Nucleus accumbens (tissue), 56 donors: Measurements from ENCODE around the gene SPTBN2.
"Not testable (repeated sequence)": the region's sequence is repeated elsewhere in the genome, so short reads cannot be mapped to it uniquely, and the experiment has no call there.

ENCODE experiments used
- DNase-seq, 56 donors: peaks; one replicate each; lab custom pipeline; 2025; lab: John Stamatoyannopoulos, UW

Gene SPTBN2

GRCh38 chr11:66725114-66725513, 3.9 kb downstream of the SPTBN2 start:
- no peak for DNase-seq

GRCh38 chr11:66724167-66724566, 4.8 kb downstream of the SPTBN2 start:
- not testable (repeated sequence) for DNase-seq

DNA sequence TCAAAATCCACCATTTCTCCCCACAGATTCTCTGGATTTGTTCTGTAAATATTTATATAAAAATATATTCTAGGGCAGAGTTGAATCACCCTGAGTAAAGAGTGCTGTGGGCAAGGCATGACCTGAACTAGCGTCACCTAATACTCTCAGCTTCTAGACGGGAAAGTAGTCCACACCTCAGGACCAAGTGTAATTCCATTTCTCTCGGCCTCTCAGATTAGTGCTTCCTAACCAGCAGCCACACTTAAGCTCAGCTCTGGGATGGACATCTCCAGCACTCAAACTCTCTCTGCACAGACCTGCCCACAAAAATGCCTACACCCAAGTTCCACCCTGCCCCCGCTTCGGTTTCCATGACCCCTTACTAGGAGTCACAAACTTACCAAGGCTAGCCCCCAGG, 5.3 kb downstream of the SPTBN2 start:
- DNase-seq = no peak

DNA sequence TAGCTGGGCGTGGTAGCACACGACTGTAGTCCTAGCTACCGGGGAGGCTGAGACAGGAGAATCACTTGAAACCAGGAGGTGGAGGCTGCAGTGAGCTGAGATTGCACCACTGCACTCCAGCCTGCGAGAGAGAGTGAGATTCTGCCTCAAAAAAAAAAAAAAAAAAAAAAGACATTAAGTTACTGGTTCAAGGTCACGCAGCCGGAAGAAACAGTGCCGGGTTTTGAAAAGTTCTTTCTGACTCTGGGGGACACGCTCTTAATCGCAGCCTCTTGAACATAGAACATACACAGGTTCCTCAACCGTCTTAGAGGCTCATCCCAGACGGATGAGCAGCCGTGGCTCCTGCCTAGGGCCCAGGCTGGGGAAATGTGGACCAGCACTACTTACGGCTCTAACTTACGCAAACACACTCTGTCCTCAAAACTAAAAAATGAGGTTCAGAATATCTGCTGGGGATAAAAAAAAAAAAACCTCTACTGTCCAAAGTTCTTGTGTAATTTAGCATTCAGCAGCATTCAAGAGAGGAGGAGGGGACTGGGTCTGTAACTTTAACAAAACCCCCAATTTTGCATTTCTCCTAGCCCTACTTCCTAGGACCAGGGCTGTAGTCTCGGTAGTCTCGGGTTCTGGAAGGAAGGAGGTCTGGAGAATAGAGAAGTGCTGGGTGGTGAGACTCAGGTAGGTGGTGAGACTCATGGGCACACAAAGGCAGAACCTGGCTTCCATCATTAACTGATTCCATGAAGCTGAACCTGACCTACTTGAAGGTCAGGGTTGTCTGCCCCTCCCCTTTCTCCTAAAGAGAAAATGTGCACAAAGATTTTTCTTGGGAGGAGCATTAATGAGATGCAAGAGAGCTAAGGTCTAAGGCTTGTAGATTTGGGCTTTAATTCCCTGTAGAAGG, 6.0 kb downstream of the SPTBN2 start:
- DNase-seq = no peak

DNA sequence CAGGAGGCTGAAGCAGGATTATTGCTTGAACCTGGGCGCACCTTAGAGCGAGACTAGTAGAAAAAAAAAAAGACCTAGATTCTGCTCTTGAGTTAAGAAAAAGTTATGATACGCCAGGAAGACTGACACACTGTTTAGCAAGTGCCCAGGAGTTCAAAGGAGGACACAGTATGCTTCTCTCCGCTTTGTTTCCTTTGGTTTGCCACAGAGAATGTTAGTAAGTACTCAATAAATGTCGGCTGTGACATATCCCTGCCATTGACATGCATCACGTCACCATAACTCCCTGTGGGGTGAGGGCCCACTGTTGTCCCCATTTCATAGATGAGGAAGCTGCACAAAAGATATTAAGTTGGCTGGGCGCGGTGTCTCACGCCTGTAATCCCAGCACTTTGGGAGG, 7.1 kb downstream of the SPTBN2 start:
- no peak for DNase-seq

DNA sequence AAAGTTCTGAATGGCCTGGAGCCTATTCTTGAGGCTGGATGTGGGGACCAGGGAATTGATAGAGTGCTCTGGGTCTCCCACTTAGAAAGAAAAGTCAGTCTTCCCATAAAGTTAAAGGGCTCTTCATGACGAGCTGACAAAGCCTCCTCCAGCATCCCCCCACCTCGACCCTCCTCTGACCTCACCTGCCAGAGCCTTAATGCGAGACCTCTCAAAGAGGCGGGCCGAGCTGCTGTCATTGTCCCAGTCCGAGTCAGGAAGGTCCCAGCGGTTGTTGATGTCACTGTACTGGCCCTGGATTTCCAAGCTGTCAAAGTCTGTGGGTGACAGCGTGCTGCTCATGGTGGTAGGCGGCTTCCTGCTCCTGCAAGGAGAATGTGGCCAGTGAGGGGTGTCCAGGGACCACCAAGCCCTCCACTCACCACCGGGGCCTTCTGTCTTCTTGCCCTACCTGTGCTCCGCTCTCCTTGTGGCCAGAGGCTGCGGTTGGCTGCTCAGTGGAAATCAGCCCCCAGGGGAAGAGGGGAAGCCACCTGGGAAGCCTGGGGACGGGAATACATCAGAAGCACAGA, 8.0 kb downstream of the SPTBN2 start:
- DNase-seq = no peak

DNA sequence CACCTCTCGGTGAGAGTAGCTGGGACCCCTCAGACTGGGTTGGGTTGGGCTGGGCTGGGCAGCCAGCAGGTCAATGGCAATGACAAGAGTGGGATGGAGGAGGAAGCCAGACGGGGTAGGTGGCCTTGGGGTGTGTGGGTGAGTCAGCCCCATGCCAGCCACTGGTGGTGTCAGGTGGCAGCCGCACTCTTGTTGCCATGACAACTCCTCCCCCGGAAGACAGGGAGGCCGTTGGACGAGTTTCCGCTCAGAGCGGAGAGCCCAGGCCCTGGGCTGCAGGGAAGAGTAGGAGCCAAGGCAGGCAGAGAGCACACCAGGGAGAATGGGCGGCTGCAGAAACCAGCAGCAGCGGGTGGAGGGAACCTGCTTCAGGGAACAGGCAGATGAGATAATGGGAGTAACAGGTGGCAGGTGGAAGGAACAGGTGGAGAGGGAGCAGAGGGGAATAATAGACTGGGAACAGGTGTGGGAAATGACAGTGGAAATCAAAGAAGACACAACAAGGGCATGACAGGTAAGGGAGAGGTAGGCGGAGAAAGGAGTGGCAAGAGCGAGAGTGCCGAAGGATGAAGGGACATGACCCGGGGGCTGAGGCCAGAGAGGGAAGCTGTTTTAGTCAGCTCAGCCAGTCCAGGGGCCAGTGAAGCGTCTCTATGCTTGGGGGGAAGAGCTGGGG, 8.7 kb downstream of the SPTBN2 start:
- peak in 14 of 56 donors; percentile 3 to 58 (median 36) for DNase-seq

DNA sequence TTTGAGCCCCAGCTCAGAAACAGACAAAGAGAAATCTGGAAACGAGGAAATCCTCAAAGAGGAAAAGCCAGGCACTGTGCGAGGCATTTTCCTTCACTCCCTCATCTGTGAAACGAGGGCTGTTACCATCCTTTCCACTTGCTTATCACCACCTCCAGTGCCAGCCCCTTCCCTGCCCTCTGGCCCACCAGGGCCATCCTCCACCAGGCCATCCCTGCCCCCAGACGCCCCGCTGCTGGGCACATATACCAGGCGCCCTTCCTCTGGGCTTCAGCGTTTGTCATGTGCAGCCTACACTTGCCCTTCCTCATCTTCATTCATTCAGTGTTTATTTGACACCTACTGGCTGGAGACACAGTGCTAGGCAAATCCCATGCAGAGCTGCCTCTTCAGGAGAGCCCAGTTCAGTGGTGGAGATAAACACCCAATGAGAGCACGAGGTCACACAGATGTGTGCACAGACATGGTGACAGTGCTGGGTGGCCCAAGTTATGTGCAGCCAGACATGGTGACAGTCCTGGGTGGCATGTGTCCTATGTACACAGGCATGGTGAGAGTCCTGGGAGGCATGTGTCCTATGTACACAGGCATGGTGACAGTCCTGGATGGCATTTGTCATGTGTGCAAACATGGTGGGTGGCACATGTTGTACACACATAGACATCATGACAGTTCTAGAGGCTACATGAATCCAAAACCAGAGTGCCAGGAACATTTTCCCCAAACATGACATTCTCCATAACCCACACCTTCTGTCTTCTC, 9.7 kb downstream of the SPTBN2 start:
- DNase-seq = no peak

DNA sequence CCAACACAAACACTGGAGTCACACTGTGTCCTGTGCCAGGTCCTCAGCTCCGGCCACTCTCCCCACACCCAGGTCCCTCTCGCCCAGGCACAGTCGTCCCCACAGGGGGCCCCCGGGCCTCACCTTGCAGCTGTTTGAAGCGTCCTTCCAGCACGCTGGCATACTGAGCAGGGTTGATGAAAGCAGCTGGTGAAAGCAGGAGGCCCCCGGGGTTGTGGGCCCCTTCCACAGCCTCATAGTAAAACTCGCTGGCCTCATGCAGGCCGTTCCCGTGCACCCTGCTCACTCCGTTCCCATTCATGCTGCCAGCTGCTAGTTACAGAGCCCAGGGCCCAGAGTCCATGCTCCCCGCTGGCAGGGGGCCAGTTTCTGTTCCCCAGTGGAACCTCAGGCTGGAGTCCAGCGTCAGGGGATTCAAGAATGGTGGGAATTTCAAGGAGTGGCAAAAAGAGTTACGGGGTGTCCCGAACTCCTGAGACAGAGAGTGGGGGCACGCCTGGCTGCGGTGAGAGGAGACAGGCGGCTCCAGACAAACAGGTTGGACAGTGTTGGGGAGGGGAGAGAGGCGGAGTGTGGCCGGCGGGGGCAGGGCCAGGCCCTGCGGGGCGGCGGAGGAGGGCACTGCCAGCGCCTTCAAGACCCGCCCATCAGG, 10.6 kb downstream of the SPTBN2 start:
- DNase-seq = no peak

GRCh38 chr11:66717925-66718319, 11.1 kb downstream of the SPTBN2 start:
- DNase-seq = no peak

- DNase-seq = no peak
These were observed 12.0 kb downstream of the SPTBN2 start for GRCh38 chr11:66716996-66717395.

DNA sequence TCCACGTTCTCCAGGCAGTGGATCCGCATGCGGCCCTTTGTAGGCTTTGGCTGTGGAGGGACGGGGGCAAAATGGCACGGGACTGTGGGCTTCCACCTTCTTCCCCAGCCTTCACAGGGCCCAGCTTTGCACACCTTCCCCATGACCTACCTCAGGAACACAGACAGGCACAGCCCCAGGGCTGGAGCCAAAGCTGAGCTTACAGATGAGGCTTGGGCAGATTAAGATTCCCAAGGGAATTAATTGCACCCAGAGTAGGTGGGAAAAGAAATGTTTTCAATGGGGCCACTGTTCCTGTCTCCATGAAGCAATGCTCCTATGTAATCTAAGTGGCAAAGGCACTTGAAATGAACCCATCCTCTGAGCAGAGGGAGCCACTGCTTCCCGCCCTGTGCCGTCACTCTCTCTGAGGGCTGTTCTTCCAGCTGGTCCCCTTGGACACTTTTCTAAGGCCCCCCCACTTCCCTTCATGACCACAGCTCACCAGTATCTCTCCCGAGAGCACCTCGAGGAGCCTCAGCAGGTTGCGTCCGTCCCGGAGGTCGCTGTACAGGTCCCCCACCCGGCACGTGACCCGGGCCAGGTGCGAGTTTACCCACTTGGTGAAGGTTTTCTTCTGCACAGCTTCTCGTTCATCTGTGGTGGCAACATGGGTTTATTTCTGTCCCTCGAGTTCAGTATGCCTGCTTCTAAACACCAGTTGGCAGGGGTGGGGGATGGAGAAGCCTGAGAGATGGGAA, 13.5 kb downstream of the SPTBN2 start:
- DNase-seq = no peak

DNA sequence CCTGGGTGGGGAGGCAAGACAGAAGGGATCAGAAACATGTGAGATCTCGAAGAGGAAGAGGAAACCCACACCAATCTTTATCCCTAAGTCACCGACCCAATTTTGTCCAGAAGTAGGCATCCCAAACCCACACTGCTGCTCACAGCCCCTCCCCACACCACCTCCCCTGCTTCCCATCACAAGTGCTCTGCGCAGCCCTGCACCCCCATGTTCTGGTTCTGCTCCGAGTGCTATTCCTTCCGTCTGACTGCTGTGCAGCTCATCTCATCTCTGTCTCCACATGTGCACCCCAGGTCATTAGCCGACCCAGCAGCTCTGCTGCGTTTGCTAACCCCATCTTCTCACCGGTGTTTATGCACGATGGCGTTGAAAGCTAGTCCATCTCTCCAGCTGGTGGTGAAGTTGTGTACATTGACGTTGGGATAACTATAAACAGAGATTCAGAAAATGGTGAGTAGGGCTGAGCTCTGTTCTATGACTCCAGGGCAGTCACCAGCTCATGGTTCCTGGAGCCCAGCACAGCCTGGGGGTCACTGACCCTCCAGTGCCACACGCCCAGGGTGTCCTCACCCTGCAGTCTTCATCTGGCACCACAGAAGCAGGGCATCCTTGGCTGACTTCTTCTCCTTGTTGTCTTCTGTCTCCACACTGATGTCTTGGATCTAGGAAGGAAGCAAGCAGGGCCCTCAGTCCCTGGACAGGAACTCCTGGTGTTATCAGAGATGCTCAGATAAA, 15.1 kb downstream of the SPTBN2 start:
- DNase-seq = no peak

DNA sequence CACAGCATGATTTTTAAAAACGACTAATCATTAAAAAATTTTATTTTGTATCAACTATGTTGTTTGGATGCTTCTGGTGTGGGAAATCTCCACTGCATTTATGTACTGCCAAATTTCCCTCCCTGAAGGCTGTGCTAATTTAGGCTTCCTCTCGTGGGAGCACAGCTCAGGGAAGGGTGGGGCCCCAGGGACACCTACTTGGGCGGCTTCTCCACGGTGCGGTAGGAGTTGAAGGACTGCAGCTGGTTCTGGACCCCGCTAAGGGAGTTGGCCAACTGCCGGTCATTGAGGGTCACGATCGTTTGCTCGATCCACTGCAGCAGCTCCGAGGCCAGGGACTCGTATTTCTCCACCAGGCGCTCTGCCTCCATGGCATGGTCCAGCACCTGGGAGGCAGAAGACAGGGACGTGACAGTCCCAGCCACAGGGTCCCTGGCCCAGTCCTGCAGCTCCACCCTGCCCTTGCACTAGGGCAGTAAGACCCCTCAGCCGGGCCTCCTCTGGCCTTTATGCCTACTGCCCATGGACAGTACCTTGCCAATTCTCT, 18.6 kb downstream of the SPTBN2 start:
- peak in 1 of 56 donors; percentile 16 for DNase-seq

DNA sequence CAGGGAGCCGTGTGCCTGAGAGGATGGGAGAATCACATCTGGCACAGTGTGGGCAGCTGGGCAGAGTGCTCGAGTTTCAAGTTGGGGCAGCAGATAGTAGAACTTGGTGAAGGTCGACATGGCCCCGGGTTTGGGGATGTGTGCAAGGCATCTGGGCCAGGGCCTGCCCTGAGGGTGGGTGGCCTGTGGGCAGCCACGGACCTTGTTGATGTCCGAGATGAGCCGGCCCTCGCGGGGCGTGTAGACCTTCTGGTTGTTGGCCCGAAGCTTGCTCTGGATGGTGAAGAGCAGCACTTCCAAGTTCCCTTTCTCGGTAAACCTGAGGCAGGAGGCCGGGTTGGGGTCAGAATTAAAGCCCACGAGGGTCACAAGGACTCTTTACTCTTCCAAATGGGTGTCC, 20.3 kb downstream of the SPTBN2 start:
- no peak for DNase-seq

GRCh38 chr11:66708094-66708493, 20.9 kb downstream of the SPTBN2 start:
- DNase-seq = no peak

DNA sequence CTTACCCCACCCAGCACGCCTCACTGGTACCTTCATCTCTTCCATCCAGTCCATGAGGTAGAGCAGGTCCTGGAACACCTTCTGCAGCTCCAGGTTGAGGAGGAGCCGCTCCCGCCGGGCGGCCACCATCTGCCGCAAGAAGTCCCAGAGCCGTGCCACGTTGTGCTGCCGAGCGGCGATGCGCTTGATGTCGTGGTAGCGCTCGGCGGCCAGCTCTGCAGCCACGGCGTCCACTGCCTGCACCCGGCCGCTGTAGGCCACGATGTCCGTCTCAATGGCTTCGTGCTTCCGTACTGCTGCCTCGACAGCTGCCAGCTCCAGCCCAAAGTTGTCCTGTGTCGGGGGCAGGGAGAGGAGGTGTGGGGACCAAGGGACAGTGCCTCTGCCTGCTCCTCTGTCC, 21.5 kb downstream of the SPTBN2 start:
- DNase-seq = no peak

DNA sequence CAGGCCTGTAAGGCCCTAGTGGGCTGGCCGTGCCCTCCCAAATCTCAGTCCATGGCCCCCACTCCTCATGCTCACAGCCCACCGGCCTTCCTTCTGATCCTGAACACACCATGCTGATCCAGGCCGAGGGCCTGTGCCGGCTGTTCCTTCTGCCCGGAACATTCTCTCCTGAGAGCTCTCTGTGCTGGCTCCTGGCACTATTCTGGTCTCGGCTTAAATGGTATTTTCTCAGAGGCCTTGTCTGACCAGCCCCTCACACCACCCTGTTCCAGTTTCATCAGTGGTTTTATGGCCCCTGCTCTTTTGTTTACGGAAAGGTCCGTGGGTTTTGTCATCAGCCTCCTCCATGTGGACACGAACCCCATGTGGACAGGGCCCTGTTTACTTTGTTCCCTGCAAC, 22.0 kb downstream of the SPTBN2 start:
- no peak for DNase-seq
